Measurements from ENCODE around the gene KCNH5.

DNA sequence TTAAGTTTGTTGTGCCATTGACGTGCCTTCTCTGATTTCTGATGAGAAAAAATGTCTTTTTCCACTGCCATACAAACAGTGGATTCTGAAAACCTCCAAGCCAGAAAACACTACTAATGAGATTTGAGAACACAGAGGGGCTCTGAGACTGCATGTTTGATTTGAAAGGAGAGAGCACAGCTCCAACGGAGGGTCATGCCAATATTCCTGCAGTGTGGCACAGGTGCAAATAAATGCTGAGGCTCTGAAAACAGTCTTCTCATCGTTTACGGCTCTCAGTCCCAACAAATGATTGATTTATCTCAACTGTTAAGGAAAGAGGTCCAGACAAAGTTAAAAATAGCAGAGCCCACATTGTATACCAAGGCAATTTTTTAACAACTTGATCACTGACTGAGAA lies 128.7 kb downstream of the KCNH5 start:
- TF ChIP-seq CTCF (conservative IDR thresholded peaks at IDR 0.05; ENCODE audit: low read length) (no peak), EZH2phosphoT487 (IDR thresholded peaks at IDR 0.05; ENCODE audit: borderline replicate concordance, low read depth, low read length) (no peak)

All from OCI-LY7 (cell line).